ENCODE results near the gene DHCR24.
A peak's percentile ranks its signal among the peaks of the same experiment; 100 is the strongest.

The DHCR24 gene

DNA sequence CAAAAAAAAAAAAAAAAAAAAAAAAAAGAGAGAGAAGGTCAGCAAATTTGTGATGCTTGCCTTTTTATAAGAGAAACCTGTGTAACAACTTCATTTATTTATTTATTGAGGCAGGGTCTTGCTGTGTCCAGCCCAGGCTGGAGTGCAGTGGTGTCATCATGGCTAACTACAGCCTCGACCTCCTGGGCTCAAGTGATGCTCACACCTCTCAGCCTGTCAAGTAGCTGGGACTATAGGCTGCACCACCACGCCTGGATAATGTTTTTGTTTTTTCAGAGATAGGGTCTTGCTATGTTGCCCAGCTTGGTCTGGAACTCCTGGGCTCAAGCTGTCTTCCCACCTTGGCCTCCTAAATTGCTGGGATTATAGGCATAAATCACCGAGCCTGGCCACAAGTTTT lies 42.4 kb downstream of the DHCR24 start:
- no peak for DNase-seq

- no peak for DNase-seq
Measured at GRCh38 chr1:54843449-54843848, 43.5 kb downstream of the DHCR24 start.

GRCh38 chr1:54842963-54843362 lies 44.0 kb downstream of the DHCR24 start:
- DNase-seq, result no peak

GRCh38 chr1:54842206-54842915 lies 44.6 kb downstream of the DHCR24 start:
- no peak for DNase-seq

DNA sequence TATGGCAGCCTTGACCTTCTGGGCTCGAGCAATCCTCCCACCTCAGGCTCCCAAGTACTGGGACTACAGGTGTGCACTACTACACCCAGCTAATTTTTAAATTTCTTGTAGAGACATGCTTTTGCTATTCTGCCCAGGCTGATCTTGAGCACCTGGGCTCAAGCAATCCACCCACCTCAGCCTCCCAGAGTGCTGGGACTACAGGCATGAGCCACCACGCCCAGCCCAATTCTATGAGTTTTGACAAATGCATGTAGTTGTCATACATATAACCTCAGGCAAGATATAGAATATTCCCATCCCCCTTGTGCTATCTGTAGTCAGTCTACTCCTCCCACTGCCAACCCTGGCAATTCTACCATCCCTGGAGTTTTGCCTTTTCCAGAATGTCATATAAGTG lies 47.2 kb downstream of the DHCR24 start:
- DNase-seq, result no peak

GRCh38 chr1:54838565-54839180 lies 48.3 kb downstream of the DHCR24 start:
- DNase-seq, result no peak

DNA sequence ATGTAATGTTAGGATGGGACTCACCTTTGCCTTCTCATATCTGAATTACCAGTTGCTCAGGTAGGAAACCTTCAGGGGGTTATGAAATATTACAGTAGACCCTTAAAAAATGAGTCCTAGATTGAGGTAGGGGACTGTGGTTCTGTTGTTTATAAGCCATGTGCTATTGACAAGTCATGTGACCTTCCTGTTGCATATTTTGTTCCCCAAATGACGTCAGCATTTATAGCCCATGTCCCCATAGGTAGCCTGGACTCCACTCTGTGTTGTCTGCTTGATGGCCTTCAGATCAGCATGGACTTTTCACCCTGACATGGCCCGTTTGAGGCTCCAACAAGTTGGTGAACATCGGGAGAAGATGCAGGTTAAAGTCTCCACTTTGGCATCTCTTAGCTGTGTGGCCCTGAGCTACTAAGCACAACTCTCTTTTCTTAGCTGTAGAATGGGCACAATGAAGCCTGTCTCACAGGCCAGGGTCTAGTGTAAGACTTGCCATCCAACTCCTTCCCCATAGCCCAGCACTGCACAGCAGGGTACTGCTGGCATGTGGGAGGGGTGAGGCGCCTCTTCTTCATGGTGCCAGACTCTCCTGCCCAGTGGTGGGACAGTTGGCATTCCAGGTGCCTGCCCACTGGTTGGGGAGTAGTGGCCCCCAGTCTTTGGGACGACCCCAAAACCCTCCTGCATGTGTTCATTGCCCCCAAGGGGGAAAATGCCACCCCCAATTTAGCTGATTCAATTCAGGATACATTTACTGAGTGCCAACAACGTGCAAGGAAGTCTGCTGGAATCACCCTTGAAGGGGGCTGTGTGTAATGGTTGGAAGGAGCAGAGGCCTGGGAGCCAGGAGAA lies 49.8 kb downstream of the DHCR24 start:
- no peak for DNase-seq

DNA sequence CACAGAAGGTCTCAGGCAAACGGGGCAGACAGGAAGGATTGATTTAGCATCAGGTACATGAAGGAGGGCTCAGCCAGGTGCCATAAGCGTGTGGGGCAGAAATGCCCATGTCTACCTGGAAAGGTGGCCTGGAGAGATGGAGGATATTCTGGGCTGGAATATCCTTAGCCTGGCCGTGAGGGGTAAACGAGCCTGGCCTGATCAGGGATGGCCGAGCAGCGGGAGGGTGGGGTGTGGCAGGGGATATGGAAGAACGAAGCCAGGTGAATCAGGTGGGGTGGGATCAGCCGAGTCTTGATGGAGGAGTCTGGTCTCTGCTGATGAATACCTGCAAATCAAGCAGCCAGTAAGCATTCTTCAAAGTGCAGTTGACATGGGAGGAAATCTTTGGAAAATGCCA lies 50.4 kb downstream of the DHCR24 start:
- no peak for DNase-seq

DNA sequence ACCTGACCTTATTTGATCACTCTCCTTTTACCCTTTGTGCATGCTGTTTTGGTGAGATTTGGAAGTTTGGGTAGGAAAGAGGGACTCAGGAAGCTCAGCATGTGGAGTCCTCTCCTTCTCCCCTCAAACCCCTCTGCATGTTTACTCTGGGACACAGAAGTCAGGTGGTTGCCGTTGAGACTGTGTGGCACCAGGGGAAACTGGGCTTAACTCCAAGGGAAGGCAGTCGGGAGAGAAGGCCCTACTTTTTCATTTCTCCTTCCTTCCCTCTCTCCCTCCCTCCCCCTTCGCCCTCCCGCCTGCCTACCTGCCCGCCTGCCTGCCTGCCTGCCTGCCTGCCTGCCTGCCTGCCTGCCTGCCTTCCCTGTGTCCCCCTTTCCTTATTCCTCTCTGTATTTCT lies 51.0 kb downstream of the DHCR24 start:
- DNase-seq, result no peak

DNA sequence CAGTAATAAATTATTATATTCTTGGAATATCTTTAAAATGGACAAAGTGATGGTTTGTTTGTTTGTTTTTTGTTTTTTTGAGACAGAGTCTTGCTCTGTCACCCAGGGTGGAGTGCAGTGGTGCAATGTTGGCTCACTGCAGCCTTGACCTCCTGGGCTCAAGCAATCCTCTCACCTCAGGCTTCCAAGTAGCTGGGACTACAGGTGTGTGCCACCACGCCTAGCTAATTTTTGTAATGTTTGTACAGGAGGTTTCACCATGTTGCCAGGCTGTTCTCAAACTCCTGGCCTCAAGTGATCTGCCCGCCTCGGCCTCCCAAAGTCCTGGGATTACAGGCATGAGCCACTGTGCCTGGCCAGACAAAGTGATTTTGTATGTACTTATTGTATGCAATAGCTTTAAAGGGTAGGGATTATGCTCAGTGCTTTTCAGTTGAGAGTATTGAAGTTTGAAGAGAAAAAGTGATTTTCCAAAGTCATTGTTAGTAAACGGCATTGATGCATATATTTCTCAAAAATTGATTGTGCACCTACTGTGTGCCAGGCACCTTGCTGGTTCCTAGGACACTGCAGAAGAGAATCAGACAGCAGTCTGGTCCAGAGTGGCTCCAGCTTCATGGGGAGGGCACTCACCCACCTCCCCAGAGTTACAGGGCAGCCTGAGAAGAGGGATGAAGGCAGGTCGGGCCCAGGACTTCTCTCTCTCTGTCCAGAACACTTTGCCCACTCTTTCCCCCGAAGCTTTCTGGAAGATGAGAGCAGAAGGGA lies 51.7 kb downstream of the DHCR24 start:
- DNase-seq, result no peak

DNA sequence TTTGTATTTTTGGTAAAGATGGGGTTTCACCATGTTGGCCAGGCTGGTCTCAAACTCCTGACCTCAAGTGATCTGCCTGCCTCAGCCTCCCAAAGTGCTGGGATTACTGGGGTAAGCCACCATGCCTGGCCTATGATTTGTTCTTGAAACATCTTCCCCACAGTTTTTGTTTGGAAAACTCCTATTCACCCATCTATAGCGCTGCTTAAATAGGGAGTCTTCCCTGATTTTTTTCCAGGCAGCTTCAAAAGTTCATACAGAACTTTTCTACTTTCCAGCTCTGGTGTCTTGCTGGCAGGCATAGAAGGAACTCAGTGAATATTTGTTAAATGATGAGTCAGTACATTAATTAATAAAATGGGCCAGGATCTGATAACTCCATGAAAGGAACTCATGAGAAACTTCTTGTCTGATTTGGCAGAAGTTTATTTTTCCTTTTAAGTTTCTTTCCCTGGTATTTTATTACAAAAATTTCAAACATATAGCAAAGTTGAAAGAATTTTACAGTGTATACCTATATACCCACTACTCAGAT lies 52.9 kb downstream of the DHCR24 start:
- DNase-seq, result no peak

- no peak for DNase-seq
Measured at GRCh38 chr1:54833121-54833520, 53.9 kb downstream of the DHCR24 start.

- no peak for DNase-seq
Measured at GRCh38 chr1:54826226-54826816, 60.7 kb downstream of the DHCR24 start.

- DNase-seq, result no peak
Measured at GRCh38 chr1:54825696-54826095, 61.3 kb downstream of the DHCR24 start.

DNA sequence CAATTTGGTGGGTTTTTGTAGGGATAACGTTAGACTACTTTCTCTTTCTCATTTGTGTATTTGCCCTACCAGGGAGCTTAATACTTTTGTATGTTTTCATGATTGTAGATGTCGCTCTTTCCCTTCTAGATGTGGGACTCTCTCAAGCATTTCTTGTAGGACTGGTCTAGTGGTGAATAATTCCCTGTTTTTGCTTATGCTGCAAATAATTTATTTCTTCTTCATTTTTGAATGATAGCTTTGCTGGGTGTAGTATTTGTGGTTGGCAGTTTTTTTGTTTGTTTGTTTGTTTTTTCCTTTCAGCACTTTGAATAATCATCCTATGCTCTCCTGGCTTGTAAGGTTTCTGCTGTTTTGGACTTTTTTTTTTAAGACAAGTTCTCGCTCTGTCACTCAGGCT lies 63.3 kb downstream of the DHCR24 start:
- no peak for DNase-seq

DNA sequence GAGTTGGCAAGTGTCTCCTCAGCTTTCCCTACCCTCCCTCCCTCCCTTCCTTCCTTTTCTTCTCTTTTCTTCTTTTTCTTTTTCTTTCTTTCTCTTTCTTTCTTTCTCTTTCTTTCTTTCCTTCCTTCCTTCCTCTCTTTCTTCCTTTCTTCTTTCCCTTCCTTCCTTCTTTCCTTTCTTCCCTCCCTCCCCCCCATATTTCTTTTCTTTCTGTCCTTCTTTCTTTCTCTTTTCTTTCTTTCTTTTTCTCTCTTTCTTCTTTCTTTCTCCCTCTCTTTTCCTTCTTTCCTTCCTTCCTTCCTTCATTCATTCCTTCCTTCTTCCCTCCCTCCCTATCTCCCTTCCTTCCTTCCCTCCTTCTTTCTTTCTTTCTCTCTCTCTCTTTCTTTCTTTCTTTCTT lies 67.3 kb downstream of the DHCR24 start:
- DNase-seq, result no peak

GRCh38 chr1:54819195-54819536 lies 67.8 kb downstream of the DHCR24 start:
- DNase-seq, result no peak

- no peak for DNase-seq
Measured at GRCh38 chr1:54818461-54819194, 68.4 kb downstream of the DHCR24 start.

- DNase-seq, result peak in 1 of 2 experiments; percentile 51
Measured at GRCh38 chr1:54816951-54817350, 70.0 kb downstream of the DHCR24 start.

- no peak for DNase-seq
Measured at GRCh38 chr1:54816130-54816529, 70.9 kb downstream of the DHCR24 start.

DNA sequence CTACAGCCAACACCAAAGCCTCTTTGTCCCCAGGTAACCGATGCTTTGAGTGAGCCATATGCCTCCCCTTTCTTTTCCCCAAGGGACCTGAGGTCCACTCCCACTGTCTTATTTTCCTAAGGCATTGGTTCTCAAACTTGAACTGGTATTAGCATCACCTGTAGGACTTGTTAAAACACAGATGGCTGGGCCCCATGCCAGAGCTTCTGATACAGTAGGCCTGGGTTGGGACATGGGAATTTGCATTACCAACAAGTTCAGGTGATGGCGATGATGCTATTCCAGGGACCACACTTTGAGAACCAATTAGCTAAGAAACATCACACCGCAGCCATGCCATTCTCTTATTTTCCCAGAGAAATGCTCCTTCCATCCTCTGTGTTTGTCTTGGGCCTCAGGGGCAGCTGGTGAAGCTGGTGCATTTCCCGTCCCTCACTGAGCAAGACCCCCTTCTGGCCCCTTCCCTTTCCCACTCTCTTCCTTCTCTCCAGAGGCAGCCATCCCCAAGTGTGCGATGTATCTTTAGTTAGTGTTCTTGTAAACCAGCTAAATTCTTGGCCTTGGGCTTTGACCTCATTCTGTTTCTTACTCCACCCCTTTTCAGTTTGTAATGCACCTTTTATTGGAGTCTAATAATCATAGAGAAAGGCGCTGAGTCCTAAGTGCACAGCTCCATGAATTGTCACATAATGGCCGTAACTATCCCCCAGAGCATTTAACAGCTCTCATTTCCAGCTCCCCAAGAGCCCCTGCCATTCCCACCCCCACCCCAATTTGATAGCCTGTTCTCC lies 71.7 kb downstream of the DHCR24 start:
- no peak for DNase-seq

Measured in NCI-H187 (cell line).